Esophagus squamous epithelium (tissue), 5 donors: ENCODE measurements around the gene PIWIL4. TPM values are rescaled to one million over a fixed set of nuclear protein-coding genes. Genes with fewer than 3 reads are reported as not detected.

Experiments used
- DNase-seq: peaks from one replicate; lab custom pipeline; 2025; lab: John Stamatoyannopoulos, UW
- H3K27ac ChIP-seq, 4 donors: fragments of 200-600 bp; sonication (generic); one replicate each; pipeline ENCODE4 v1.5.1; 2016 to 2019; ENCODE audit warnings: mild to moderate bottlenecking in 1 of 4
- H3K27me3 ChIP-seq, 4 donors: fragments of 200-600 bp; sonication (generic); 1 replicate in 3 of 4; 2 replicates in 1 of 4; pipeline versions ENCODE4 v1.5.1 to v1.6.0; 2017 to 2021; ENCODE audit warnings: antibody characterized with exemption in 1 of 4
- H3K36me3 ChIP-seq, 3 donors: fragments of 200-600 bp; sonication (generic); one replicate each; pipeline ENCODE4 v1.5.1; 2016 to 2019
- H3K4me1 ChIP-seq, 3 donors: fragments of 200-600 bp; sonication (generic); one replicate each; pipeline ENCODE4 v1.5.1; 2017 to 2019
- H3K4me3 ChIP-seq, 4 donors: fragments of 200-600 bp; sonication (generic); 1 replicate in 3 of 4; 2 replicates in 1 of 4; pipeline ENCODE4 v1.5.1; 2016 to 2019; ENCODE audit warnings: mild to moderate bottlenecking in 2 of 4, moderate library complexity in 1 of 4
- H3K9me3 ChIP-seq, 3 donors: fragments of 200-600 bp; sonication (generic); one replicate each; pipeline ENCODE4 v1.5.1; 2016 to 2019
- CTCF ChIP-seq, 6 experiments: fragments of 450-650 bp in 4 of 6; fragments of 200-600 bp in 2 of 6; sonication (generic) in 2 of 6; IDR thresholded peaks; one replicate each; pipeline ENCODE4 v1.5.1; 2016 to 2019; ENCODE audit warnings: antibody characterized with exemption in 6 of 6, mild to moderate bottlenecking in 4 of 6, moderate library complexity in 4 of 6
- POLR2A ChIP-seq, 4 donors: fragments of 450-650 bp; IDR thresholded peaks; one replicate each; pipeline ENCODE4 v1.6.1; 2017; ENCODE audit warnings: antibody characterized with exemption in 4 of 4, mild to moderate bottlenecking in 4 of 4, moderate library complexity in 3 of 4
- WGBS, 2 donors: methylation state at CpG; one replicate each; pipeline ENCODE4 v1.1.5; 2018; 5-methylcytosine and 5-hydroxymethylcytosine counted together
- intact Hi-C: fragments of 100-400 bp; cut with DNase I; formaldehyde crosslinking; loops from one replicate; pipeline ENCODE4 v1.15.0; 2022
- total RNA-seq, 4 donors: library from RNA; depleted of rRNA; stranded (reverse); fragments of >200 nt; gene quantifications; one replicate each; pipeline ENCODE4 v1.1.0, GENCODE V29; 2016
- donor health status: DM: yes; HTN: yes; CAD: no.

The PIWIL4 gene
- total RNA-seq, 4 donors from 2014 or later = 0.18 to 3.1 (median 2.0) TPM

- Histone ChIP-seq H3K9me3 (no peaks in the 10 kb centered on the region), H3K36me3 (no peaks in the 10 kb centered on the region), H3K27me3 (no peaks in the 10 kb centered on the region), H3K4me3 (peak within 1 kb of the TSS; percentile 55 to 88 (median 72)), H3K27ac (peak within 1 kb of the TSS; percentile 85 to 98 (median 91)), H3K4me1 (peaks cover 23 to 80% (median 39%) of the 10 kb centered on the region in 3 donors)
- peak; percentile 30 for DNase-seq
- WGBS, 2 donors = 1 to 2% methylated on average over 13 to 27 of the region's 109 CpGs
- intact Hi-C loops = no loop called here
- no peak for TF ChIP-seq CTCF (IDR thresholded peaks at IDR 0.05)
- peak in 2 of 4 donors; percentile 60 to 66 for TF ChIP-seq POLR2A (IDR thresholded peaks at IDR 0.05)
Measured at GRCh38 chr11:94543695-94544645, 23.2 kb upstream of the PIWIL4 start, which contains the start of gene FUT4. Gene FUT4, plus strand, starts transcription at chr11:94543921. Its CDS starts 213 bp downstream, at chr11:94544134.

GRCh38 chr11:94544646-94545263, 22.4 kb upstream of the PIWIL4 start:
- peak overlapping the region; percentile 55 to 88 (median 72) for H3K4me3 ChIP-seq
- no peak for TF ChIP-seq POLR2A (IDR thresholded peaks at IDR 0.05)
- no peak for TF ChIP-seq CTCF (IDR thresholded peaks at IDR 0.05)
- no peak for DNase-seq
- WGBS, 2 donors = 31% methylated on average over 17 of the region's 59 CpGs; no CpG with 5 or more reads in 1 of the 2 donors
- H3K4me1 ChIP-seq = peaks cover 23 to 77% (median 40%) of the 10 kb centered on the region in 3 donors
- no peaks in the 10 kb centered on the region for H3K9me3 ChIP-seq
- H3K27me3 ChIP-seq = no peaks in the 10 kb centered on the region
- intact Hi-C loops = no loop called here
- H3K27ac ChIP-seq = peak overlapping the region; percentile 85 to 98 (median 91)
- H3K36me3 ChIP-seq = no peaks in the 10 kb centered on the region

GRCh38 chr11:94545264-94546161, 21.7 kb upstream of the PIWIL4 start:
- intact Hi-C loops = no loop called here
- Histone ChIP-seq H3K36me3 (no peaks in the 10 kb centered on the region), H3K4me3 (peak overlapping the region; percentile 55 to 88 (median 72)), H3K27ac (peak overlapping the region; percentile 85 to 98 (median 91)), H3K9me3 (no peaks in the 10 kb centered on the region), H3K4me1 (peaks cover 23 to 70% (median 40%) of the 10 kb centered on the region in 3 donors), H3K27me3 (no peaks in the 10 kb centered on the region)
- DNase-seq = no peak
- WGBS, 2 donors = 74 to 86% methylated on average over 16 to 30 of the region's 54 CpGs
- no peak for TF ChIP-seq CTCF (IDR thresholded peaks at IDR 0.05)
- no peak for TF ChIP-seq POLR2A (IDR thresholded peaks at IDR 0.05)

GRCh38 chr11:94546162-94546470, 21.1 kb upstream of the PIWIL4 start:
- no peaks in the 10 kb centered on the region for H3K27me3 ChIP-seq
- WGBS, 2 donors = 76 to 84% methylated on average over 2 of the region's 2 CpGs
- peaks cover 23 to 69% (median 40%) of the 10 kb centered on the region in 3 donors for H3K4me1 ChIP-seq
- H3K36me3 ChIP-seq = no peaks in the 10 kb centered on the region
- intact Hi-C loops = no loop called here
- peak overlapping the region in 3 of 4 donors; percentile 59 to 88 (median 86) for H3K4me3 ChIP-seq
- TF ChIP-seq CTCF (IDR thresholded peaks at IDR 0.05) = no peak
- TF ChIP-seq POLR2A (IDR thresholded peaks at IDR 0.05) = no peak
- no peak overlapping the region for H3K27ac ChIP-seq
- H3K9me3 ChIP-seq = no peaks in the 10 kb centered on the region
- no peak for DNase-seq
